ENCODE data around the gene CCDC178. TPM values are rescaled to one million over a fixed set of nuclear protein-coding genes. Genes with fewer than 3 reads are reported as not detected.

Gene CCDC178
- total and polyA plus RNA-seq, 2 donors (not counting 1 experiment from before 2014, with no cell fraction given) = 0.17 TPM; not detected in 1

- Histone ChIP-seq H3K79me2 (ENCODE audit: control insufficient read depth, insufficient read depth, low read length) (no peaks in the 10 kb centered on the region), H3K27me3 (ENCODE audit: control insufficient read depth, insufficient read depth, low read length) (no peaks in the 10 kb centered on the region), H3K27ac (ENCODE audit: insufficient read depth, low read length) (no peak overlapping the region), H3K9ac (ENCODE audit: insufficient read depth, low read length) (no peak overlapping the region), H3K4me3 (replicated peaks in 1 of 4; ENCODE audit: control extremely low read depth in 1 of 4, insufficient read depth in 1 of 4, low read depth in 3 of 4, low read length in 4 of 4) (no peak overlapping the region), H3K4me2 (ENCODE audit: extremely low read depth, insufficient read depth, low read length) (no peak overlapping the region), H4K20me1 (ENCODE audit: control insufficient read depth, extremely low read depth, insufficient read depth, low read length) (no peaks in the 10 kb centered on the region), H3K4me1 (ENCODE audit: control insufficient read depth, extremely low read depth, insufficient read depth, low read length) (no peaks in the 10 kb centered on the region), H3K36me3 (ENCODE audit: control insufficient read depth, insufficient read depth, low read length) (no peaks in the 10 kb centered on the region), H3K9me3 (ENCODE audit: control insufficient read depth, insufficient read depth, low read depth, low read length) (no peaks in the 10 kb centered on the region), H2AFZ (ENCODE audit: low read length) (no peak overlapping the region)
- no peak for TF ChIP-seq EZH2 (IDR thresholded peaks at IDR 0.05; ENCODE audit: low read length, missing control alignments)
- no peak for DNase-seq (ENCODE audit: low read depth in 2 of 2)
These were observed 32.0 kb upstream of the CCDC178 start for GRCh38 chr18:33472509-33472908.

- H3K36me3 ChIP-seq (ENCODE audit: control insufficient read depth, insufficient read depth, low read length) = no peaks in the 10 kb centered on the region
- no peak overlapping the region for H2AFZ ChIP-seq (ENCODE audit: low read length)
- no peak overlapping the region for H3K27ac ChIP-seq (ENCODE audit: insufficient read depth, low read length)
- DNase-seq (ENCODE audit: low read depth in 2 of 2) = peak; percentile 40 to 88
- no peaks in the 10 kb centered on the region for H3K4me1 ChIP-seq (ENCODE audit: control insufficient read depth, extremely low read depth, insufficient read depth, low read length)
- no peaks in the 10 kb centered on the region for H3K9me3 ChIP-seq (ENCODE audit: control insufficient read depth, insufficient read depth, low read depth, low read length)
- H3K4me2 ChIP-seq (ENCODE audit: extremely low read depth, insufficient read depth, low read length) = no peak overlapping the region
- TF ChIP-seq CTCF (conservative IDR thresholded peaks at IDR 0.05 in 1 of 2, IDR thresholded peaks at IDR 0.05 in 1 of 2; ENCODE audit: low read depth in 1 of 2, low read length in 2 of 2) = no peak
- no peak for TF ChIP-seq EZH2 (IDR thresholded peaks at IDR 0.05; ENCODE audit: low read length, missing control alignments)
- no peaks in the 10 kb centered on the region for H3K27me3 ChIP-seq (ENCODE audit: control insufficient read depth, insufficient read depth, low read length)
- no peaks in the 10 kb centered on the region for H3K79me2 ChIP-seq (ENCODE audit: control insufficient read depth, insufficient read depth, low read length)
- H4K20me1 ChIP-seq (ENCODE audit: control insufficient read depth, extremely low read depth, insufficient read depth, low read length) = no peaks in the 10 kb centered on the region
- H3K9ac ChIP-seq (ENCODE audit: insufficient read depth, low read length) = no peak overlapping the region
- H3K4me3 ChIP-seq (replicated peaks in 1 of 4; ENCODE audit: control extremely low read depth in 1 of 4, insufficient read depth in 1 of 4, low read depth in 3 of 4, low read length in 4 of 4) = no peak overlapping the region
These were observed 29.7 kb upstream of the CCDC178 start for GRCh38 chr18:33470216-33470615.

- DNase-seq (ENCODE audit: low read depth in 2 of 2) = peak in 1 of 2 donors; percentile 77
- H3K36me3 ChIP-seq (ENCODE audit: control insufficient read depth, insufficient read depth, low read length) = no peaks in the 10 kb centered on the region
- H3K9ac ChIP-seq (ENCODE audit: insufficient read depth, low read length) = no peak overlapping the region
- H3K4me1 ChIP-seq (ENCODE audit: control insufficient read depth, extremely low read depth, insufficient read depth, low read length) = no peaks in the 10 kb centered on the region
- H3K27ac ChIP-seq (ENCODE audit: insufficient read depth, low read length) = no peak overlapping the region
- H3K79me2 ChIP-seq (ENCODE audit: control insufficient read depth, insufficient read depth, low read length) = no peaks in the 10 kb centered on the region
- H3K27me3 ChIP-seq (ENCODE audit: control insufficient read depth, insufficient read depth, low read length) = no peaks in the 10 kb centered on the region
- H3K4me3 ChIP-seq (replicated peaks in 1 of 4; ENCODE audit: control extremely low read depth in 1 of 4, insufficient read depth in 1 of 4, low read depth in 3 of 4, low read length in 4 of 4) = no peak overlapping the region
- no peak overlapping the region for H3K4me2 ChIP-seq (ENCODE audit: extremely low read depth, insufficient read depth, low read length)
- no peak overlapping the region for H2AFZ ChIP-seq (ENCODE audit: low read length)
- TF ChIP-seq CTCF (conservative IDR thresholded peaks at IDR 0.05 in 1 of 2, IDR thresholded peaks at IDR 0.05 in 1 of 2; ENCODE audit: low read depth in 1 of 2, low read length in 2 of 2) = no peak
- no peak for TF ChIP-seq EZH2 (IDR thresholded peaks at IDR 0.05; ENCODE audit: low read length, missing control alignments)
- no peaks in the 10 kb centered on the region for H4K20me1 ChIP-seq (ENCODE audit: control insufficient read depth, extremely low read depth, insufficient read depth, low read length)
- H3K9me3 ChIP-seq (ENCODE audit: control insufficient read depth, insufficient read depth, low read depth, low read length) = no peaks in the 10 kb centered on the region
These were observed 29.2 kb upstream of the CCDC178 start for GRCh38 chr18:33469699-33470098.
